Fibroblast of skin of right quadriceps (primary cell): ENCODE data around the gene PIK3AP1.
"Not testable (repeated sequence)": the region's sequence is repeated elsewhere in the genome, so short reads cannot be mapped to it uniquely, and the experiment has no call there.

Experiments
- DNase-seq: peaks from one replicate; pipeline ENCODE4 v3.0.0-alpha.2; 2013

Gene PIK3AP1

GRCh38 chr10:96721207-96721572 lies 876 bp upstream of the PIK3AP1 start:
- DNase-seq: no peak

GRCh38 chr10:96719850-96720421 lies 378 bp downstream of the PIK3AP1 start:
- DNase-seq: no peak

GRCh38 chr10:96719200-96719599 lies 1.1 kb downstream of the PIK3AP1 start:
- no peak for DNase-seq

GRCh38 chr10:96718304-96718990 lies 1.9 kb downstream of the PIK3AP1 start:
- DNase-seq: no peak

- no peak for DNase-seq
Observed at GRCh38 chr10:96716390-96716789, 3.9 kb downstream of the PIK3AP1 start.

DNA sequence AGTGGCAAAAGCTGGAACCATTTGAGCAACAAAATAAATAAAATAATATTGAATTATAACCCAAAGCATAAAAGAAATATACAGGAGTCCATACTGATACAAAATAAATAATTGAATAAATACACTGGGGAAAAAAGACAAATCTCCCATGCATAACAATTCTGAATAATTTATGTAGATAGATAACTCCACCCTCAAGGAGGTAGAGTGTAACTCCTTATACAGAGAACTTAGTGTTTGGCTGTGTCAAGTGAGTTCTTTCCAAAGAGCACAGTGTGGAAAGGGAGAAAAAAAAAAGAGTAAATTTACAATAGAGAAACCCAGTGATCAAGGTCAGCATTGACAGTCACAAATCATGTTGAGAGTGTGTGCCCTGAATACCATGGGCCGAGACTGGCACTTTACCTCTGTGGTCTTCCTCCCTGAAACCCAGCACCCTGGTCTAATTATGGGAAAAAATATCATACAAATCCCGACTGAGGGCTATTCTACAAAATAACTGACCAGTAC lies 5.5 kb downstream of the PIK3AP1 start:
- no peak for DNase-seq

DNA sequence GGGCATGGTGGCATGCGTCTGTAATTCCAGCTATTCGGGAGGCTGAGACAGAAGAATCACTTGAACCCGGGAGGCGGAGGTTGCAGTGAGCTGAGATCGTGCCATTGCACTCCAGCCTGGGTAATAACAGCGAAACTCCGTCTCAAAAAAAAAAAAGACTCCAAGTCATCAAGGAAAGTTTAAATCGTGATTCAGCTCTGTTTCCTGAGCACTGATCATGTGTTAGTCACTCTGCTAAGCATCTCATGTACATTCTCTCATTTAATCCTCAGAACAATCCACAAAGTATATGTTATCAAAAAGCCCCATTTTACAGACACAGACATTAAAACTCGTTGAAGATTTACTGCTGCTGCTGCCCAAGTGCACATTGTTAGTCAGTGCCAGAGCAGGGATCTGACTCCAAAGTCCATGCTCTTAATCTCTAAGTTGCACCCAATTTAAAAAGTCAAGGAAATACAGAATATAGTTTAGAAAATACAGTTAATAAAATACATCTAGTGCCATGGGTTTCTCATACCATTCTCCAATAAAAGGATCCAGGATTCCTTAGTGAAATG lies 6.2 kb downstream of the PIK3AP1 start:
- DNase-seq: peak; percentile 47

DNA sequence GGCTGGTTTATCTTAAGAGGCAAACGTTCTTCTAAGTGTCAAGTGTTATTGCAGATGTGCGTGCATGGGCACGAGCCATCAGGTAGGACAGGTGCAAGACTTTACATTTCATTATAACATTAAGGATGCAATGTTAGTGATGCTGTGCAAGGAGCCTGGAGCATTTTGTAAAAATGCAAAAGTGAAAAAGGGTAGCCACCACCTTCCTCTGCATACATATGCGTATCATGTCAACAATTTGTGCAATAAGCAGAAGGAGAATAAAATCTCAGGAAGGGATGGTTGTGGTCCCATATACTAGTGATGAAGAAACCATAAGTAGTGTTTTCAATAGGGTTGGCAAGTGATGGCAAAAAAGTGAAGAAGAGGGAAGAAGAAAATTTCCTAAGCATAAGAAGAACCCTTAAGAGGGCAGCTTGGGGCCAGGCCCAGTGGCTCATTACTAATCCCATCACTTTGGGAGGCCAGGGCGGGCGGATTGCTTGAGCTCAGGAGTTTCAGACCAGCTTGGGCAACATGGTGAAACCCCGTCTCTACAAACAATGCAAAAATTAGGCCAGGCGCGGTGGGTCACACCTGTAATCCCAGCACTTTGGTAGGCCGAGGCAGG lies 7.5 kb downstream of the PIK3AP1 start:
- DNase-seq: no peak

- DNase-seq: no peak
Observed at GRCh38 chr10:96711048-96711728, 9.1 kb downstream of the PIK3AP1 start.

GRCh38 chr10:96709525-96709924 lies 10.8 kb downstream of the PIK3AP1 start:
- no peak for DNase-seq

DNA sequence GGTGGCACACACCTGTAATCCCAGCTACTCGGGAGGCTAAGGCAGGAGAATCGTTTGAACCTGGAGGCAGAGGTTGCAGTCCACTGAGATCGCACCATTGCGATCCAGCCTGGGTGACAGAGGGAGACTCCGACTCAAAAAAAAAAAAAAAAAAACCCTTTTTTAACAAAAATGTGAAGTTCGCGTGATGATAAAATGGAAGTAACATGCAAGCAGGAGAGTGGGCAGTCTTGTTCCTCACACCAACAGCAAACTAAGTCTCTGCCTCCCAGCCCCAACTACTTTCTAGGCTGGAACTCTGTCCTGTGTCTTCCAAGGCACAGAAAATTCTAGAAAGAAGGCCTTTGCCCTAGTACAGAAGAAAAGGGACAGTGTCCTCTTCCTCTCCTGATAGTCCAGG lies 11.3 kb downstream of the PIK3AP1 start:
- DNase-seq: no peak

- no peak for DNase-seq
Observed at GRCh38 chr10:96708456-96708855, 11.9 kb downstream of the PIK3AP1 start.

- DNase-seq: no peak
Observed at GRCh38 chr10:96706331-96706853, 13.9 kb downstream of the PIK3AP1 start.

DNA sequence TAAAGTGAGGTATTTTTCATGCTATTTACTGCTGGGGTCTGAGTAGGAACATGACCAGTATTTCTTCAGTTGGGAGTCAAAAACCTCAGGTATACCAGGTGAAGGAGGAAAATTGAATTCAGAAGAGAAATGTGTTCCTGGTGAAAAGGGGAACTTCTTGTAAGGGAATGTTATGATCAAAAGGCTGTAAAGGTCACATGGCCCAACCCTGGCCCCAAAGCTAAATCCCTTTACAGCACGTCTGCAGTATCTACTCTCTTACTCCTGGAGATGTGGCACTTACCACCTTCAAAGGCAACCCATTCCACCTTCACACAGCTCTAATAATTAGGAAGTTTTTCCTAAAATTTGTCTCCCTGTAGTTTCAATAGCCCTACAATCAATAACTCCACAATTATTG lies 15.2 kb downstream of the PIK3AP1 start:
- no peak for DNase-seq

DNA sequence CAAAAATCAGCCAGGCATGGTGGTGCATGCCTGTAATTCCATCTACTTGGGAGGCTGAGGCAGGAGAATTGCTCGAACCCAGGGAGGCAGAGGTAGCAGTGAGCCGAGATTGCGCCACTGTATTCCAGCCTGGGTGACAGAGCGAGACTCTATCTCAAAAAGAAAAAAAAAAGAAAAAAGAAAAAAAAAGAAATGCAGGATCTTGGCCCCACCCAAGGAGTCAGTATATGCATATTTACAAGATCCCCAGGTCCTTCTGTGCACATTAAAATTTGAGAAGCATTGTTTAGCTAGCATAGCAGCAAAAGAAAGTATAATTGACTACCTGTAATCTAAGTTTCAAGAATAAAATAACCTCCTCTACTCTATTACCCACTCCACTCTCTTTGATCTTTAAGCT lies 15.8 kb downstream of the PIK3AP1 start:
- no peak for DNase-seq

GRCh38 chr10:96703358-96703757 lies 17.0 kb downstream of the PIK3AP1 start:
- DNase-seq: no peak

GRCh38 chr10:96701265-96701664 lies 19.0 kb downstream of the PIK3AP1 start:
- no peak for DNase-seq

GRCh38 chr10:96700374-96701099 lies 19.8 kb downstream of the PIK3AP1 start:
- no peak for DNase-seq

DNA sequence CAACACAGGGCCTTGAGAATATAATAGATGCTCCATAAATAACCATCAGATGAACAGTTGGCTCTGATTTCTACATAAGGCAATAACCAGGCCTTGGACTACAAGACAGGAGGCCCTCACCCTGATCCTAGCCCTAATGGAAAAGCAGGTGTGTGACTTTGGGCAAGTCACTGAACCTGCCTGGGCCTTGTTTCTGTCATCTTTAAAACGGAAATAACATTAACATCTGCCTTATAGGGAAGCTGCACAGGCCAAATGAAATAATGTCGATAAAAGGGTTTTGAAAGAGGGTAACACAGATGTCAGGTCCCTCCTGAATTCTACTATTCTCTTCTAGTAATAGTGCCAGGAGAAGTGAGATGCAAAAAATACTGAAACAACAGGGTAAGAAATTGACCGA lies 20.7 kb downstream of the PIK3AP1 start:
- no peak for DNase-seq

- DNase-seq: not testable (repeated sequence)
Observed at GRCh38 chr10:96698305-96698704, 22.0 kb downstream of the PIK3AP1 start.

GRCh38 chr10:96697438-96697837 lies 22.9 kb downstream of the PIK3AP1 start:
- DNase-seq: no peak

DNA sequence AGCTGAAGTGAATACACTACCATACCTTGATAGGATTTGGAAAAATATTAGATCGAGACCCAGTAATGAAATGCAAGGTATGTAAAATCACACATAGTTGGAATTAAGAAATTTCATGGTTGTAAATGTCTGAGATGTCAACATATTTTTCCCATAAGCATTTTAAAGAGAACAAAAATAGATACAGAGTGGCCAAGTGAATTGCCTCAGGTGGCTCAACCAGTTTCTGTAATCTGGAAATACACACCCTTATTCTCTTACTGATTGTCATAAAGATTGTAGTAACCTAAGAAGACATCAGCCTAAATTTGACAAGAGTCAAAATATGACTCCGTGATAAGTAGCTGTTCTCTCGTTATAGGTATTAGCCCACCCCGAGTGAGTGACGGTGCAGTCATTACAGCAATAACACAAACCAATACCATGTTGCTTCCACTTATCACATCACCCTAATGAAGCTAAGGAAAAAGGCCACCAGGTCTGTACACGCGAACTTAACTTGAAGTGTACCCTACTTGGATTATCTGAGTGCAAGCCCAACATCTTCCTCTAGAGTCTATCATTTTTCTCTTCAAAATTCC lies 23.4 kb downstream of the PIK3AP1 start:
- no peak for DNase-seq
